Measurements from ENCODE around the gene C1QTNF6.

DNA sequence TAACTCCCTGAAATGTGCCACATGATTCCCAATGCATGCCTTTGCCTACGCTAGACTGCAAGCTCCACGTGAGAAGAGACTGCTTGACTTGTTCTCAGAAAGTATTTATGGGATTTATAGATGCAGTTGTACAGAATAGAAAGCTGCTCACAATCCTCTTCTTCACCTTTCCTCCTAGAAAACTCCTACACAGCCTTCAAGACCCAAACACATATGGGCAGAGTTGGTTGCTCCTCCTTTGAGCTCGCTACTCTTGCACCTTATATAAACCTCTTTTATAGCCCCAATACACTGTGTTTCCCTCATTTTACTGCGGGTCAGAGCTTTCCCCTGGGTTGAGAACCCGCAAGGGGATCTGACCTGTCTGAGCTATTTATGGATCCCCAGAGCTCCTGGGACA is 16.4 kb downstream of the C1QTNF6 start:
- TF ChIP-seq, protein P1, sequence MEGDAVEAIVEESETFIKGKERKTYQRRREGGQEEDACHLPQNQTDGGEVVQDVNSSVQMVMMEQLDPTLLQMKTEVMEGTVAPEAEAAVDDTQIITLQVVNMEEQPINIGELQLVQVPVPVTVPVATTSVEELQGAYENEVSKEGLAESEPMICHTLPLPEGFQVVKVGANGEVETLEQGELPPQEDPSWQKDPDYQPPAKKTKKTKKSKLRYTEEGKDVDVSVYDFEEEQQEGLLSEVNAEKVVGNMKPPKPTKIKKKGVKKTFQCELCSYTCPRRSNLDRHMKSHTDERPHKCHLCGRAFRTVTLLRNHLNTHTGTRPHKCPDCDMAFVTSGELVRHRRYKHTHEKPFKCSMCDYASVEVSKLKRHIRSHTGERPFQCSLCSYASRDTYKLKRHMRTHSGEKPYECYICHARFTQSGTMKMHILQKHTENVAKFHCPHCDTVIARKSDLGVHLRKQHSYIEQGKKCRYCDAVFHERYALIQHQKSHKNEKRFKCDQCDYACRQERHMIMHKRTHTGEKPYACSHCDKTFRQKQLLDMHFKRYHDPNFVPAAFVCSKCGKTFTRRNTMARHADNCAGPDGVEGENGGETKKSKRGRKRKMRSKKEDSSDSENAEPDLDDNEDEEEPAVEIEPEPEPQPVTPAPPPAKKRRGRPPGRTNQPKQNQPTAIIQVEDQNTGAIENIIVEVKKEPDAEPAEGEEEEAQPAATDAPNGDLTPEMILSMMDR (IDR thresholded peaks at IDR 0.05; ENCODE audit: low read depth, low read length, missing input control): no peak
- TF ChIP-seq YY1 (IDR thresholded peaks at IDR 0.05): no peak
- TF ChIP-seq SP1 (IDR thresholded peaks at IDR 0.05): no peak
- TF ChIP-seq, protein P2, sequence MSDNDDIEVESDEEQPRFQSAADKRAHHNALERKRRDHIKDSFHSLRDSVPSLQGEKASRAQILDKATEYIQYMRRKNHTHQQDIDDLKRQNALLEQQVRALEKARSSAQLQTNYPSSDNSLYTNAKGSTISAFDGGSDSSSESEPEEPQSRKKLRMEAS (IDR thresholded peaks at IDR 0.05): no peak
